ENCODE results near the gene LPAR2. TPM values are rescaled to one million over a fixed set of nuclear protein-coding genes. Genes with fewer than 3 reads are reported as not detected.
A peak's percentile ranks its signal among the peaks of the same experiment; 100 is the strongest.
"Not testable (repeated sequence)": the region's sequence is repeated elsewhere in the genome, so short reads cannot be mapped to it uniquely, and the experiment has no call there.

Gene LPAR2
- total RNA-seq (2014; rRNA removed; shearing (Covaris generic); ENCODE audit: low replicate concordance): 18.9 and 22.0 TPM in 2 replicates

GRCh38 chr19:19627621-19628500 is at the start of gene LPAR2:
LPAR2 (minus strand) TSS chr19:19628220; CDS start chr19:19627275, 945 bp downstream.
- peak within 1 kb of the TSS; percentile 84 for H3K4me2 ChIP-seq (ENCODE audit: low read depth, low read length, poor library complexity, severe bottlenecking)
- H4K20me1 ChIP-seq (ENCODE audit: insufficient read depth, low read depth, low read length): no peaks in the 10 kb centered on the region
- no peaks in the 10 kb centered on the region for H3K27me3 ChIP-seq (ENCODE audit: low read length)
- H3K9ac ChIP-seq (ENCODE audit: low read length): peak within 1 kb of the TSS; percentile 76
- peak; percentile 88 for DNase-seq
- no peaks in the 10 kb centered on the region for H3K9me3 ChIP-seq (ENCODE audit: low read length)
- H3K9me2 ChIP-seq (replicated peaks; ENCODE audit: insufficient read depth, low read length): no peaks in the 10 kb centered on the region
- H3K27ac ChIP-seq (ENCODE audit: low read length): peak within 1 kb of the TSS; percentile 64
- H3K4me1 ChIP-seq (ENCODE audit: low read length): peaks cover 14% of the 10 kb centered on the region
- H3K79me2 ChIP-seq (ENCODE audit: low read length): no peaks in the 10 kb centered on the region
- H2AFZ ChIP-seq (ENCODE audit: low read length): peak within 1 kb of the TSS; percentile 92; the same call in 1 of the 2 replicates
- H3K4me3 ChIP-seq (ENCODE audit: low read length): peak within 1 kb of the TSS; percentile 73
- peaks cover 11% of the 10 kb centered on the region for H3K36me3 ChIP-seq (ENCODE audit: insufficient read depth, low read length)

DNA sequence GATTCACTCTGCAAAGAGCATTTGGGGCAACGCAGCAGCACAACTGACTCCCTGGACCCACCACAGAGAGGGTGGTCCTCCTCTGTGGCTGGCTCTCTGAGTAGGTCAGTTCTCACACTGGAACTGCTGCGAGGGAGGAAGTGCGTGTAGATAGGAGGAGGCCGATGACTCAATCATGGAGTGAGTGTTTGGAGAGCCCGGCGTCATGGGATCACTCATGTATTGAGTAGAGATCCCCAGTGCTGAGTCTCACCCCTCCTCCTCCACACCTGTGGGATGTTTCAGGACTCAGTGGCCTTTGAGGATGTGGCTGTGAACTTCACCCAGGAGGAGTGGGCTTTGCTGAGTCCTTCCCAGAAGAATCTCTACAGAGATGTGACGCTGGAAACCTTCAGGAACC is 49.6 kb upstream of the LPAR2 start:
- no peak for DNase-seq
- Histone ChIP-seq H3K36me3 (ENCODE audit: insufficient read depth, low read length) (peaks cover 79% of the 10 kb centered on the region), H3K79me2 (ENCODE audit: low read length) (peaks cover 30% of the 10 kb centered on the region), H3K4me1 (ENCODE audit: low read length) (no peaks in the 10 kb centered on the region), H3K27ac (ENCODE audit: low read length) (no peak overlapping the region), H3K4me3 (ENCODE audit: low read length) (no peak overlapping the region), H4K20me1 (ENCODE audit: insufficient read depth, low read depth, low read length) (no peaks in the 10 kb centered on the region), H3K9me2 (replicated peaks; ENCODE audit: insufficient read depth, low read length) (no peaks in the 10 kb centered on the region), H3K27me3 (ENCODE audit: low read length) (no peaks in the 10 kb centered on the region), H3K4me2 (ENCODE audit: low read depth, low read length, poor library complexity, severe bottlenecking) (no peak overlapping the region), H3K9ac (ENCODE audit: low read length) (no peak overlapping the region), H2AFZ (ENCODE audit: low read length) (no peak overlapping the region), H3K9me3 (ENCODE audit: low read length) (peaks cover 36% of the 10 kb centered on the region)

DNA sequence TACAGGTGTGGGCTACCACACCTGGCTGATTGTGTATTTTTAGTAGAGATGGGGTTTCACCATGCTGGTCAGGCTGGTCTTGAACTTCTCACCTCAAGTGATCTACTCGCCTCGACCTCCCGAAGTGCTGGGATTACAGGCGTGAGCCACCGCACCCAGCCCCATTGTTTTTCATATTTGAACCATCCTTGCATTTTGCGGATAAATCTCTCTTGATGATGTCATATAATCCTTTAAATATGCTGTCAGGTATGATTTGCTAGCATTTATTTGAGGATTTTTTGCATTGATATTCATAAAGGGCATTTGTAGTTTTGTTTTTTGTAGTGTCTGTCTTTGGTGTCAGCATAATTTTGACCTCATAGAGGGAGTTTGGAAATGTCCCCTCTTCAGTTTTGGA is 46.3 kb upstream of the LPAR2 start:
- DNase-seq: no peak
- no peak overlapping the region for H3K9ac ChIP-seq (ENCODE audit: low read length)
- no peak overlapping the region for H2AFZ ChIP-seq (ENCODE audit: low read length)
- peaks cover 60% of the 10 kb centered on the region for H3K79me2 ChIP-seq (ENCODE audit: low read length)
- no peak overlapping the region for H3K4me3 ChIP-seq (ENCODE audit: low read length)
- H3K27me3 ChIP-seq (ENCODE audit: low read length): no peaks in the 10 kb centered on the region
- H4K20me1 ChIP-seq (ENCODE audit: insufficient read depth, low read depth, low read length): no peaks in the 10 kb centered on the region
- peaks cover 7% of the 10 kb centered on the region for H3K4me1 ChIP-seq (ENCODE audit: low read length)
- H3K4me2 ChIP-seq (ENCODE audit: low read depth, low read length, poor library complexity, severe bottlenecking): no peak overlapping the region
- H3K9me3 ChIP-seq (ENCODE audit: low read length): peaks cover 26% of the 10 kb centered on the region
- H3K27ac ChIP-seq (ENCODE audit: low read length): no peak overlapping the region
- H3K9me2 ChIP-seq (replicated peaks; ENCODE audit: insufficient read depth, low read length): no peaks in the 10 kb centered on the region
- peaks cover 66% of the 10 kb centered on the region for H3K36me3 ChIP-seq (ENCODE audit: insufficient read depth, low read length)

GRCh38 chr19:19672816-19673215 is 44.8 kb upstream of the LPAR2 start:
- Histone ChIP-seq H3K9me2 (replicated peaks; ENCODE audit: insufficient read depth, low read length) (no peaks in the 10 kb centered on the region), H3K9me3 (ENCODE audit: low read length) (peaks cover 19% of the 10 kb centered on the region), H3K4me2 (ENCODE audit: low read depth, low read length, poor library complexity, severe bottlenecking) (no peak overlapping the region), H3K27me3 (ENCODE audit: low read length) (no peaks in the 10 kb centered on the region), H3K36me3 (ENCODE audit: insufficient read depth, low read length) (peaks cover 52% of the 10 kb centered on the region), H3K4me3 (ENCODE audit: low read length) (no peak overlapping the region), H3K4me1 (ENCODE audit: low read length) (peaks cover 13% of the 10 kb centered on the region), H3K9ac (ENCODE audit: low read length) (no peak overlapping the region), H2AFZ (ENCODE audit: low read length) (no peak overlapping the region), H3K79me2 (ENCODE audit: low read length) (peaks cover 66% of the 10 kb centered on the region), H3K27ac (ENCODE audit: low read length) (no peak overlapping the region), H4K20me1 (ENCODE audit: insufficient read depth, low read depth, low read length) (no peaks in the 10 kb centered on the region)
- no peak for DNase-seq

GRCh38 chr19:19670070-19670551 is 42.1 kb upstream of the LPAR2 start:
- no peak overlapping the region for H2AFZ ChIP-seq (ENCODE audit: low read length)
- H4K20me1 ChIP-seq (ENCODE audit: insufficient read depth, low read depth, low read length): no peaks in the 10 kb centered on the region
- H3K4me2 ChIP-seq (ENCODE audit: low read depth, low read length, poor library complexity, severe bottlenecking): peak overlapping the region; percentile 93
- no peak overlapping the region for H3K27ac ChIP-seq (ENCODE audit: low read length)
- no peaks in the 10 kb centered on the region for H3K27me3 ChIP-seq (ENCODE audit: low read length)
- peak overlapping the region; percentile 85 for H3K4me3 ChIP-seq (ENCODE audit: low read length)
- H3K9ac ChIP-seq (ENCODE audit: low read length): peak overlapping the region; percentile 96; the same call in 1 of the 2 replicates
- no peaks in the 10 kb centered on the region for H3K9me2 ChIP-seq (replicated peaks; ENCODE audit: insufficient read depth, low read length)
- H3K36me3 ChIP-seq (ENCODE audit: insufficient read depth, low read length): peaks cover 26% of the 10 kb centered on the region
- H3K9me3 ChIP-seq (ENCODE audit: low read length): 0 out of 2 replicates have a peak, but pooled peaks cover 2% of the 10 kb centered on the region
- DNase-seq: no peak
- H3K4me1 ChIP-seq (ENCODE audit: low read length): peaks cover 13% of the 10 kb centered on the region
- H3K79me2 ChIP-seq (ENCODE audit: low read length): peaks cover 47% of the 10 kb centered on the region

DNA sequence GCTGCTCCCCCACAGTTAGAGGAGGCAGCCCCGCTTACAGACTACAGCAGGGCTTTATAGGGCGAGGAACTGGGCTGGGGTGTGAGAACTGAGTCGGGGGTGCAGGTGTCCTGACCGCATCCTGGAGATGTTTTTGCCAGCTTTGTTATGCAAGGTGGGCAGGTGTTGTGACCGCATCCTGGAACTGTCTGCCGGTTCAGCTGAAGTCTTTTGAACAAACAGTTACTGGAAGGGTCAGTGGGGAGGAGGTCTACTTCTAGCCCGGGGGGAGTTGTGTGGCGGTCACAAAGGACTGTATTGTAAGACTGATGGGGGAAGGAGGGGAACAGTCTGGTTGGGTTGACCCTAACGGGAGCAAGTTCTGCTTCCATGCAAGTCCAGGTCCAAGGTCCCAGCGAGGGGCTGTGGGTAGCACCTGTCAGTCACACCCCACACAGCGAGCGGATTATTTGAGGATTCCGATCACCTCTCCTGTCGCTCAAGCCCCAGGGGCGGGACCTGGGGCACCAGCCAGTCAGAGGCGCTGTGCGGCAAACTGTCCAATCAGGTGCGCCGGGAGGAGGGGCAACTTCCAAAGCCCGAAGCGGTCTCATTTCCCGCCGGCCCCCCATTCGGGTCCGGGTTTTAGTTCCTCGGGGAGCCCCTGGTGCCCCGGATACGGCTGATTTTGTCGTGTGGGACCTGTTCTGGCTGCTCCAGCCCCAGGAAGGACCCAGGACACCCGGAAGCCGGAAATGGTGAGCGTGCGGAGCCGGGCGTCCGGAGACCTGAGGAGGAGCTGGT is 40.4 kb upstream of the LPAR2 start, which contains the start of gene ZNF101:
Gene ZNF101, plus strand, starts transcription at position 610 of the 783 bp plus-strand sequence. Its CDS starts 125 bp downstream, at position 735.
- no peaks in the 10 kb centered on the region for H3K27me3 ChIP-seq (ENCODE audit: low read length)
- no peaks in the 10 kb centered on the region for H3K9me2 ChIP-seq (replicated peaks; ENCODE audit: insufficient read depth, low read length)
- H3K4me2 ChIP-seq (ENCODE audit: low read depth, low read length, poor library complexity, severe bottlenecking): peak within 1 kb of the TSS; percentile 93
- H3K4me1 ChIP-seq (ENCODE audit: low read length): peaks cover 17% of the 10 kb centered on the region
- 0 out of 2 replicates have a peak, but pooled peaks cover 2% of the 10 kb centered on the region for H3K9me3 ChIP-seq (ENCODE audit: low read length)
- peak within 1 kb of the TSS; percentile 63; the same call in 1 of the 2 replicates for H2AFZ ChIP-seq (ENCODE audit: low read length)
- peak within 1 kb of the TSS; percentile 96 for H3K9ac ChIP-seq (ENCODE audit: low read length)
- peaks cover 17% of the 10 kb centered on the region for H3K36me3 ChIP-seq (ENCODE audit: insufficient read depth, low read length)
- peak; percentile 99 for DNase-seq
- H3K27ac ChIP-seq (ENCODE audit: low read length): peak within 1 kb of the TSS; percentile 44; the same call in 1 of the 2 replicates
- H3K79me2 ChIP-seq (ENCODE audit: low read length): peaks cover 40% of the 10 kb centered on the region
- H4K20me1 ChIP-seq (ENCODE audit: insufficient read depth, low read depth, low read length): no peaks in the 10 kb centered on the region
- peak within 1 kb of the TSS; percentile 85 for H3K4me3 ChIP-seq (ENCODE audit: low read length)

DNA sequence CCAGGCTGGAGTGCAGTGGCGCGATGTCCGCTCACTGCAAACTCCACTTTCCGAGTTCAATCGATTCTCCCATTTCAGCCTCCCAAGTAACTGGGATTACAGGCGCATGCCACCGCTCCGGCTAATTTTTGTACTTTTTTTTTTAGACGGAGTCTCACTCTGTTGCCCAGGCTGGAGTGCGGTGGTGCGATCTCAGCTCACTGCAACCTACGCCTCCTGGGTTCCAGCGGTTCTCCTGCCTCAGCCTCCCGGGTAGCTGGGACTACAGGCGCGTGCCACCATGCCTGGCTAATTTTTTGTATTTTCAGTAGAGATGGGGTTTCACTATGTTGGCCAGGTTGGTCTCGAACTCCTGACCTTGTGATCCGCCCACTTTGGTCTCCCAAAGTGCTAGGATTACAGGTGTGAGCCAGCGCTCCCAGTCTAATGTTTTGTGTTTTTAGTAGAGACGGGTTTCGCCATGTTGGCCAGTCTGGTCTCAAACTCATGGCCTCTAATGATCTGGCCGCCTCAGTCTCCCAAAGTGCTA is 37.5 kb upstream of the LPAR2 start:
- not testable (repeated sequence) for H3K27ac ChIP-seq (ENCODE audit: low read length)

More for the DNA sequence above, 37.5 kb upstream of the LPAR2 start:
- H3K4me2 ChIP-seq (ENCODE audit: low read depth, low read length, poor library complexity, severe bottlenecking); H3K9me2 ChIP-seq (replicated peaks; ENCODE audit: insufficient read depth, low read length); H3K9ac ChIP-seq (ENCODE audit: low read length); H3K36me3 ChIP-seq (ENCODE audit: insufficient read depth, low read length); H2AFZ ChIP-seq (ENCODE audit: low read length); H3K27me3 ChIP-seq (ENCODE audit: low read length); DNase-seq; H3K4me3 ChIP-seq (ENCODE audit: low read length); H3K9me3 ChIP-seq (ENCODE audit: low read length): not testable (repeated sequence)
- Histone ChIP-seq H4K20me1 (ENCODE audit: insufficient read depth, low read depth, low read length) (peaks cover 15% of the 10 kb centered on the region; the same call in 1 of the 2 replicates), H3K4me1 (ENCODE audit: low read length) (peaks cover 33% of the 10 kb centered on the region), H3K79me2 (ENCODE audit: low read length) (peaks cover 46% of the 10 kb centered on the region)
